CD4-positive, alpha-beta T cell treated with Interleukin-12 subunit alpha and Interleukin-12 subunit beta, for 1 hour (primary cell): ENCODE results near the gene PCLO.
"Not testable (repeated sequence)": the region's sequence is repeated elsewhere in the genome, so short reads cannot be mapped to it uniquely, and the experiment has no call there.

Source experiments
- DNase-seq: peaks from one replicate; pipeline ENCODE4 v3.0.0-alpha.2; 2020

PCLO gene

GRCh38 chr7:83130623-83131545, 31.8 kb downstream of the PCLO start:
- no peak for DNase-seq

- DNase-seq: no peak
Measured at GRCh38 chr7:83130191-83130590, 32.5 kb downstream of the PCLO start.

- no peak for DNase-seq
Measured at GRCh38 chr7:83119494-83119893, 43.2 kb downstream of the PCLO start.

GRCh38 chr7:83119026-83119382, 43.7 kb downstream of the PCLO start:
- DNase-seq: no peak

GRCh38 chr7:83118347-83119025, 44.2 kb downstream of the PCLO start:
- no peak for DNase-seq

GRCh38 chr7:83117466-83117865, 45.2 kb downstream of the PCLO start:
- no peak for DNase-seq

GRCh38 chr7:83111391-83111790, 51.3 kb downstream of the PCLO start:
- no peak for DNase-seq

GRCh38 chr7:83109352-83109751, 53.3 kb downstream of the PCLO start:
- DNase-seq: no peak

- DNase-seq: no peak
Measured at GRCh38 chr7:83105948-83106347, 56.7 kb downstream of the PCLO start.

- DNase-seq: no peak
Measured at GRCh38 chr7:83105063-83105462, 57.6 kb downstream of the PCLO start.

- no peak for DNase-seq
Measured at GRCh38 chr7:83101530-83101929, 61.2 kb downstream of the PCLO start.

GRCh38 chr7:83096065-83096580, 66.6 kb downstream of the PCLO start:
- DNase-seq: no peak

- no peak for DNase-seq
Measured at GRCh38 chr7:83085299-83085698, 77.4 kb downstream of the PCLO start.

- not testable (repeated sequence) for DNase-seq
Measured at GRCh38 chr7:83079879-83080278, 82.8 kb downstream of the PCLO start.

GRCh38 chr7:83077328-83077727, 85.4 kb downstream of the PCLO start:
- DNase-seq: no peak

GRCh38 chr7:83072576-83073517, 89.8 kb downstream of the PCLO start:
- DNase-seq: no peak

- DNase-seq: no peak
Measured at GRCh38 chr7:83065714-83066113, 97.0 kb downstream of the PCLO start.

- no peak for DNase-seq
Measured at GRCh38 chr7:83060218-83060617, 102.5 kb downstream of the PCLO start.

- no peak for DNase-seq
Measured at GRCh38 chr7:83058667-83059066, 104.0 kb downstream of the PCLO start.

GRCh38 chr7:83055197-83055596, 107.5 kb downstream of the PCLO start:
- DNase-seq: no peak

- no peak for DNase-seq
Measured at GRCh38 chr7:83054472-83054871, 108.2 kb downstream of the PCLO start.

GRCh38 chr7:83053965-83054364, 108.7 kb downstream of the PCLO start:
- DNase-seq: no peak

GRCh38 chr7:83040484-83040883, 122.2 kb downstream of the PCLO start:
- DNase-seq: no peak
